ENCODE measurements around the gene AMMECR1. TPM values are rescaled to one million over a fixed set of nuclear protein-coding genes. Genes with fewer than 3 reads are reported as not detected.
A peak's percentile ranks its signal among the peaks of the same experiment; 100 is the strongest.

AMMECR1 gene
- total and polyA plus RNA-seq, 2 of the 4 experiments (the other 2 are of a cell fraction): 7.0 to 11.3 TPM

DNA sequence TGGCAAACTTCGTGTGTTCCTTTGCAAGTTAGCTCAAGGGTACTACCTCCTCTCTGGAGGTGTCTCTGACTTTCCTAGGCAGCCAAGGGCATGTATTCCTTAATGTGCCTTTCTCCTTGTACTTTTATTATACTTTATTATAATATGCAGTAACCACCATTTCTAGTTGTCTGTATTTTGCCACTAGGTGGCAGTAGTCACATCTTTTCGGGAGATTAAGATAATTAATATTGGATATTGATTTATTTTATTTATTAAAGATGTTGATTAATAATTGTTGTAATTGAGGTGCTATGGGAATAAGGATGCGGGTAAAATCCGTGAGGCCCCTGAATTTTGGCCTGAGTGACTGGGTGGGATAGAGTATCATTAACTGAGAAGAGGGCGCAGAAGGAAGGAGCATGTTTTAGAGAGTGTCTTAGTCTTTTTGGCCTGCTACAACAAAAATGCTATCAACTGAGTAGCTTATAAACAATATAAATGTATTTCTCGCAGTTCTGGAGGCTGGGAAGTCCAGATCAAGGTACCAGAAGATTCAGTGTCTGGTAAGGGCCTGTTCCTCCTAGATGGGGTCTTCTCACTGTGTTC lies 161.6 kb downstream of the AMMECR1 start:
- no peak overlapping the region for H2BK120ac ChIP-seq (ENCODE audit: low read depth, low read length)
- no peak overlapping the region for H4K5ac ChIP-seq (ENCODE audit: low read depth, low read length)
- no peak overlapping the region for H2BK20ac ChIP-seq (ENCODE audit: low read depth, low read length)
- H3K79me1 ChIP-seq (ENCODE audit: low read depth in 1 of 2, low read length in 2 of 2): peaks cover 0 to 7% of the 10 kb centered on the region in 2 experiments; a peak in 3 of 4 replicates
- CTCF ChIA-PET: interaction anchor here (0.5 to 1.3 kb wide), 5 partner anchors 9 to 262 kb away, joined by 3 to 4 read pairs (median 3); no protein-coding TSS in a partner anchor
- no peaks in the 10 kb centered on the region for H4K20me1 ChIP-seq (ENCODE audit: insufficient read depth, low read length)
- H3K23ac ChIP-seq (ENCODE audit: low read depth, low read length): no peak overlapping the region
- no peak overlapping the region for H3K14ac ChIP-seq (replicated peaks; ENCODE audit: low read depth, low read length)
- intact Hi-C loops (cut with micrococcal nuclease): loop anchor here (1.0 to 5.0 kb wide), 3 partner anchors 252 to 691 kb away; no protein-coding TSS in a partner anchor
- WGBS, 2 experiments (ENCODE audit: extremely low coverage in 2 of 2, insufficient read length in 1 of 2): 52 to 100% methylated on average over 1 to 2 of the region's 6 CpGs
- BruUV-seq (replicated peaks): no TSS peak
- peaks cover 2% of the 10 kb centered on the region; the same call in 1 of the 2 replicates for H3K4me1 ChIP-seq (ENCODE audit: control insufficient read depth, insufficient read depth, low read length)
- no peaks in the 10 kb centered on the region for H3K9me3 ChIP-seq (ENCODE audit: control insufficient read depth, insufficient read depth, low read length)
- no peak overlapping the region for H3K4ac ChIP-seq (ENCODE audit: low read depth, low read length)
- no peak overlapping the region for H3K18ac ChIP-seq (ENCODE audit: low read depth, low read length)
- no peak overlapping the region for H3K9ac ChIP-seq (ENCODE audit: low read depth, low read length)
- no peak overlapping the region for H3K4me2 ChIP-seq (ENCODE audit: low read depth, low read length)
- H2BK5ac ChIP-seq (ENCODE audit: low read depth, low read length, poor library complexity, severe bottlenecking): no peak overlapping the region
- no peaks in the 10 kb centered on the region; the same call in 1 of the 2 replicates for H3K27me3 ChIP-seq (ENCODE audit: control insufficient read depth, insufficient read depth, low read length)
- H3K56ac ChIP-seq (ENCODE audit: extremely low read depth, insufficient read depth, low read length): no peak overlapping the region
- H4K91ac ChIP-seq (ENCODE audit: insufficient read depth, low read depth, low read length): no peak overlapping the region
- H3K27ac ChIP-seq (ENCODE audit: insufficient read depth, low read length): no peak overlapping the region
- no peak overlapping the region for H2BK15ac ChIP-seq (ENCODE audit: low read depth, low read length)
- H3K36me3 ChIP-seq (ENCODE audit: control insufficient read depth, insufficient read depth, low read length): no peaks in the 10 kb centered on the region
- no peak overlapping the region for H2AFZ ChIP-seq (replicated peaks; ENCODE audit: low read length, poor library complexity)
- no peak overlapping the region for H3K4me3 ChIP-seq (ENCODE audit: insufficient read depth, low read depth, low read length)
- no peak overlapping the region for H4K8ac ChIP-seq (ENCODE audit: low read depth in 2 of 2, low read length in 2 of 2)
- H3K9me1 ChIP-seq (ENCODE audit: insufficient read depth, low read length): peaks cover 7% of the 10 kb centered on the region; the same call in 1 of the 2 replicates
- ATAC-seq (ENCODE audit: low read depth): no peak
- dilution Hi-C loops (cut with HindIII; ENCODE audit: low sequenced_read_pairs, unreplicated experiment): no loop called here
- in situ Hi-C loops (cut with MboI; ENCODE audit: low sequenced_read_pairs): loop anchor here (5.0 to 10.0 kb wide), 2 partner anchors 256 to 699 kb away; no protein-coding TSS in a partner anchor
- no peak for DNase-seq
- TF ChIP-seq FOS (IDR thresholded peaks at IDR 0.05; ENCODE audit: low read depth, low read length): no peak
- peak; percentile 43 for TF ChIP-seq RAD21 (IDR thresholded peaks at IDR 0.05; ENCODE audit: low read length)
- no peak for TF ChIP-seq BHLHE40 (IDR thresholded peaks at IDR 0.05; ENCODE audit: low read depth, low read length)
- TF ChIP-seq, protein P1, sequence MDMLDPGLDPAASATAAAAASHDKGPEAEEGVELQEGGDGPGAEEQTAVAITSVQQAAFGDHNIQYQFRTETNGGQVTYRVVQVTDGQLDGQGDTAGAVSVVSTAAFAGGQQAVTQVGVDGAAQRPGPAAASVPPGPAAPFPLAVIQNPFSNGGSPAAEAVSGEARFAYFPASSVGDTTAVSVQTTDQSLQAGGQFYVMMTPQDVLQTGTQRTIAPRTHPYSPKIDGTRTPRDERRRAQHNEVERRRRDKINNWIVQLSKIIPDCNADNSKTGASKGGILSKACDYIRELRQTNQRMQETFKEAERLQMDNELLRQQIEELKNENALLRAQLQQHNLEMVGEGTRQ (IDR thresholded peaks at IDR 0.05; ENCODE audit: low read depth, low read length): no peak
- no peak for TF ChIP-seq NFE2L2 (IDR thresholded peaks at IDR 0.05; ENCODE audit: low read depth, low read length)
- TF ChIP-seq, protein P2, sequence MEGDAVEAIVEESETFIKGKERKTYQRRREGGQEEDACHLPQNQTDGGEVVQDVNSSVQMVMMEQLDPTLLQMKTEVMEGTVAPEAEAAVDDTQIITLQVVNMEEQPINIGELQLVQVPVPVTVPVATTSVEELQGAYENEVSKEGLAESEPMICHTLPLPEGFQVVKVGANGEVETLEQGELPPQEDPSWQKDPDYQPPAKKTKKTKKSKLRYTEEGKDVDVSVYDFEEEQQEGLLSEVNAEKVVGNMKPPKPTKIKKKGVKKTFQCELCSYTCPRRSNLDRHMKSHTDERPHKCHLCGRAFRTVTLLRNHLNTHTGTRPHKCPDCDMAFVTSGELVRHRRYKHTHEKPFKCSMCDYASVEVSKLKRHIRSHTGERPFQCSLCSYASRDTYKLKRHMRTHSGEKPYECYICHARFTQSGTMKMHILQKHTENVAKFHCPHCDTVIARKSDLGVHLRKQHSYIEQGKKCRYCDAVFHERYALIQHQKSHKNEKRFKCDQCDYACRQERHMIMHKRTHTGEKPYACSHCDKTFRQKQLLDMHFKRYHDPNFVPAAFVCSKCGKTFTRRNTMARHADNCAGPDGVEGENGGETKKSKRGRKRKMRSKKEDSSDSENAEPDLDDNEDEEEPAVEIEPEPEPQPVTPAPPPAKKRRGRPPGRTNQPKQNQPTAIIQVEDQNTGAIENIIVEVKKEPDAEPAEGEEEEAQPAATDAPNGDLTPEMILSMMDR (conservative IDR thresholded peaks at IDR 0.05; ENCODE audit: low read depth, low read length): peak; percentile 59
- TF ChIP-seq MXI1 (IDR thresholded peaks at IDR 0.05; ENCODE audit: borderline replicate concordance, low read depth, low read length): no peak
- peak; percentile 47 for TF ChIP-seq SMC3 (IDR thresholded peaks at IDR 0.05; ENCODE audit: low read depth, low read length)
- no peak for TF ChIP-seq MAFK (IDR thresholded peaks at IDR 0.05; ENCODE audit: low read depth, low read length)
- TF ChIP-seq, protein P3, sequence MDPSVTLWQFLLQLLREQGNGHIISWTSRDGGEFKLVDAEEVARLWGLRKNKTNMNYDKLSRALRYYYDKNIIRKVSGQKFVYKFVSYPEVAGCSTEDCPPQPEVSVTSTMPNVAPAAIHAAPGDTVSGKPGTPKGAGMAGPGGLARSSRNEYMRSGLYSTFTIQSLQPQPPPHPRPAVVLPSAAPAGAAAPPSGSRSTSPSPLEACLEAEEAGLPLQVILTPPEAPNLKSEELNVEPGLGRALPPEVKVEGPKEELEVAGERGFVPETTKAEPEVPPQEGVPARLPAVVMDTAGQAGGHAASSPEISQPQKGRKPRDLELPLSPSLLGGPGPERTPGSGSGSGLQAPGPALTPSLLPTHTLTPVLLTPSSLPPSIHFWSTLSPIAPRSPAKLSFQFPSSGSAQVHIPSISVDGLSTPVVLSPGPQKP (IDR thresholded peaks at IDR 0.05; ENCODE audit: borderline replicate concordance, low read depth, low read length): no peak
- no peak overlapping the region for H2AK5ac ChIP-seq (ENCODE audit: low read depth, low read length)
- no peak overlapping the region for H2AK9ac ChIP-seq (replicated peaks; ENCODE audit: low read depth, low read length, poor library complexity)
- POLR2A ChIA-PET (ENCODE audit: unreplicated experiment): no interaction called here
